Panc1 (cell line): Measurements from ENCODE around the gene LRP1B. TPM values are rescaled to one million over a fixed set of nuclear protein-coding genes. Genes with fewer than 3 reads are reported as not detected.

ENCODE experiments used
- ATAC-seq: fragments of 200-7000 bp; cut with Tn5 transposase; 2 replicates; pipeline ENCODE4 v1.9.1; 2020; ENCODE audit warnings: mild to moderate bottlenecking, moderate library complexity
- BruUV-seq: library from RNA; stranded (reverse); fragments of 400-500 nt; replicated peaks from 2 replicates; lab custom pipeline; 2021; lab: Mats Ljungman, UMichigan
- CTCF ChIA-PET: fragments of 300-600 bp; sonication (Branson Sonifier 250); formaldehyde crosslinking; loops from one replicate; lab custom pipeline; 2022; ENCODE audit warnings: antibody characterized with exemption; lab: Charles Lee
- POLR2A ChIA-PET: fragments of 300-600 bp; sonication (Branson Sonifier 250); formaldehyde crosslinking; loops from one replicate; lab custom pipeline; 2022; ENCODE audit warnings: antibody characterized with exemption; lab: Charles Lee
- DNase-seq: peaks from one replicate; pipeline ENCODE4 v3.0.0-alpha.2; 2010; ENCODE audit warnings: low read depth, low spot score
- H3K27ac ChIP-seq: 2 replicates; pipeline ENCODE4 v1.5.1; 2011; ENCODE audit warnings: mild to moderate bottlenecking, low read length, inconsistent platforms
- H3K27me3 ChIP-seq: fragments of 200-500 bp; sonication (Bioruptor generic); 2 replicates; pipeline ENCODE4 v1.6.0; 2014; ENCODE audit warnings: low read length, inconsistent platforms; ENCODE audit not compliant: control insufficient read depth, insufficient read depth
- H3K36me3 ChIP-seq: fragments of 200-500 bp; sonication (Bioruptor generic); 2 replicates; pipeline ENCODE4 v1.5.1; 2014; ENCODE audit warnings: inconsistent platforms, mild to moderate bottlenecking, low read length, moderate library complexity; ENCODE audit not compliant: control insufficient read depth, insufficient read depth
- H3K4me1 ChIP-seq: 2 replicates; pipeline ENCODE4 v1.5.1; 2011; ENCODE audit warnings: inconsistent platforms, mild to moderate bottlenecking, low read length, moderate library complexity; ENCODE audit not compliant: control insufficient read depth, insufficient read depth
- H3K4me3 ChIP-seq, 2 experiments: 2 replicates each; pipeline ENCODE4 v1.5.1; 2011 to 2012; ENCODE audit warnings: low read depth in 2 of 2, low read length in 2 of 2, mild to moderate bottlenecking in 2 of 2, inconsistent platforms in 1 of 2, moderate library complexity in 1 of 2
- H3K9me3 ChIP-seq: fragments of 200-500 bp; sonication (Bioruptor generic); 2 replicates; pipeline ENCODE4 v1.5.1; 2014; ENCODE audit warnings: low read depth, mild to moderate bottlenecking, inconsistent platforms, low read length, moderate library complexity; ENCODE audit not compliant: control insufficient read depth, insufficient read depth
- CTCF ChIP-seq: fragments of 450-650 bp; IDR thresholded peaks from 2 replicates; pipeline ENCODE4 v1.5.1; 2017; ENCODE audit warnings: mild to moderate bottlenecking
- POLR2AphosphoS5 ChIP-seq: IDR thresholded peaks from 2 replicates; pipeline ENCODE4 v1.6.1; 2012; ENCODE audit warnings: mild to moderate bottlenecking, low read depth, low read length, moderate library complexity
- REST ChIP-seq, 2 experiments: IDR thresholded peaks; 2 replicates each; pipeline ENCODE4 v1.6.1; 2011 to 2012; ENCODE audit warnings: low read depth in 2 of 2, control low read depth in 1 of 2, low read length in 1 of 2, mild to moderate bottlenecking in 1 of 2, moderate library complexity in 1 of 2; ENCODE audit not compliant: insufficient read depth in 1 of 2
- SIN3A ChIP-seq: IDR thresholded peaks from 2 replicates; pipeline ENCODE4 v1.6.1; 2012; ENCODE audit warnings: low read depth, mild to moderate bottlenecking, low read length, moderate library complexity, borderline replicate concordance; ENCODE audit not compliant: insufficient read depth
- TCF7L2 ChIP-seq: IDR thresholded peaks from 2 replicates; pipeline ENCODE4 v1.6.1; 2011; ENCODE audit warnings: mild to moderate bottlenecking, low read depth, low read length, inconsistent platforms
- in situ Hi-C: cut with HindIII; loops from 2 replicates; pipeline ENCODE4 v1.10.0; 2016; ENCODE audit warnings: low sequenced_read_pairs, low pct_unique_long_range_greater_than_20kb
- intact Hi-C: fragments of 100-400 bp; cut with micrococcal nuclease; formaldehyde crosslinking; loops from one replicate; pipeline ENCODE4 v1.10.0; 2022; ENCODE audit not compliant: unreplicated experiment
- total RNA-seq: library from RNA; stranded (reverse); gene quantifications from one replicate; pipeline ENCODE4 v1.2.1, GENCODE V29; 2021; ENCODE audit not compliant: unreplicated experiment

Gene LRP1B
- total RNA-seq, 1 experiment from 2014 or later = 0.54 TPM

GRCh38 chr2:140508756-140509155, 1622.1 kb downstream of the LRP1B start:
- Histone ChIP-seq H3K36me3 (no peaks in the 10 kb centered on the region), H3K4me3 (no peak overlapping the region), H3K9me3 (no peaks in the 10 kb centered on the region), H3K27ac (no peak overlapping the region), H3K4me1 (no peaks in the 10 kb centered on the region), H3K27me3 (no peaks in the 10 kb centered on the region)
- intact Hi-C loops = no loop called here
- CTCF ChIA-PET = no interaction called here
- DNase-seq (no peak), ATAC-seq (no peak)
- TF ChIP-seq SIN3A = no peak
- no peak for TF ChIP-seq POLR2AphosphoS5
- TF ChIP-seq TCF7L2 = no peak
- no peak for TF ChIP-seq CTCF
- no peak for TF ChIP-seq REST (IDR thresholded peaks at IDR 0.05; ENCODE audit: insufficient read depth in 1 of 2, low read depth in 2 of 2, low read length in 1 of 2)
- in situ Hi-C loops = no loop called here
- no TSS peak for BruUV-seq
- POLR2A ChIA-PET = interaction anchor here (0.6 kb wide), 1 partner anchor 303 kb away, joined by 3 read pairs; no protein-coding TSS in a partner anchor

- DNase-seq = no peak
- no peak overlapping the region for H3K4me3 ChIP-seq
- ChIA-PET POLR2A (no interaction called here), CTCF (no interaction called here)
- no peak for ATAC-seq
- no peaks in the 10 kb centered on the region for H3K9me3 ChIP-seq
- no peaks in the 10 kb centered on the region for H3K4me1 ChIP-seq
- no peak for TF ChIP-seq POLR2AphosphoS5
- no peak for TF ChIP-seq TCF7L2
- TF ChIP-seq CTCF = no peak
- in situ Hi-C loops (no loop called here), intact Hi-C loops (no loop called here)
- no peak overlapping the region for H3K27ac ChIP-seq
- BruUV-seq = no TSS peak
- no peaks in the 10 kb centered on the region for H3K27me3 ChIP-seq
- H3K36me3 ChIP-seq = no peaks in the 10 kb centered on the region
Measured at GRCh38 chr2:140506606-140507005, 1624.2 kb downstream of the LRP1B start.
